NCI-H748 (cell line): ENCODE data around the gene LMBRD2.
"Not testable (repeated sequence)": the region's sequence is repeated elsewhere in the genome, so short reads cannot be mapped to it uniquely, and the experiment has no call there.

Source experiments
- DNase-seq: peaks from one replicate; lab custom pipeline; 2025; ENCODE audit not compliant: unreplicated experiment; lab: John Stamatoyannopoulos, UW

The LMBRD2 gene

GRCh38 chr5:36151434-36152323 lies at the start of gene LMBRD2, which contains the start of gene SKP2:
TSS of gene LMBRD2 (minus strand) at chr5:36151887. CDS start at chr5:36143349, 8,538 bp downstream.
TSS of gene SKP2 (plus strand) at chr5:36152111. CDS start at chr5:36152263, 152 bp downstream.
- DNase-seq = peak; percentile 100

- no peak for DNase-seq
Measured at GRCh38 chr5:36200513-36200912, 48.8 kb upstream of the LMBRD2 start.

- no peak for DNase-seq
Measured at GRCh38 chr5:36199620-36200019, 47.9 kb upstream of the LMBRD2 start.

- peak; percentile 90 for DNase-seq
Measured at GRCh38 chr5:36198783-36199182, 47.1 kb upstream of the LMBRD2 start.

- no peak for DNase-seq
Measured at GRCh38 chr5:36198281-36198680, 46.6 kb upstream of the LMBRD2 start.

- DNase-seq = no peak
Measured at GRCh38 chr5:36193746-36194145, 42.1 kb upstream of the LMBRD2 start.

GRCh38 chr5:36184408-36184807 lies 32.7 kb upstream of the LMBRD2 start:
- DNase-seq = not testable (repeated sequence)

GRCh38 chr5:36181774-36182173 lies 30.1 kb upstream of the LMBRD2 start:
- no peak for DNase-seq

GRCh38 chr5:36180556-36181350 lies 29.1 kb upstream of the LMBRD2 start:
- DNase-seq = no peak

GRCh38 chr5:36179950-36180349 lies 28.3 kb upstream of the LMBRD2 start:
- no peak for DNase-seq

GRCh38 chr5:36178524-36178890 lies 26.8 kb upstream of the LMBRD2 start:
- no peak for DNase-seq

GRCh38 chr5:36177715-36178523 lies 26.2 kb upstream of the LMBRD2 start:
- DNase-seq = peak; percentile 72

- no peak for DNase-seq
Measured at GRCh38 chr5:36177154-36177553, 25.5 kb upstream of the LMBRD2 start.

GRCh38 chr5:36175043-36175442 lies 23.4 kb upstream of the LMBRD2 start:
- DNase-seq = no peak

- DNase-seq = no peak
Measured at GRCh38 chr5:36174119-36174518, 22.4 kb upstream of the LMBRD2 start.

- DNase-seq = no peak
Measured at GRCh38 chr5:36173426-36173825, 21.7 kb upstream of the LMBRD2 start.

- no peak for DNase-seq
Measured at GRCh38 chr5:36172599-36172998, 20.9 kb upstream of the LMBRD2 start.

- no peak for DNase-seq
Measured at GRCh38 chr5:36170832-36171424, 19.2 kb upstream of the LMBRD2 start.

GRCh38 chr5:36168737-36169136 lies 17.1 kb upstream of the LMBRD2 start:
- no peak for DNase-seq

GRCh38 chr5:36164461-36164860 lies 12.8 kb upstream of the LMBRD2 start:
- DNase-seq = no peak
